K562 (cell line): Measurements from ENCODE around the gene HYOU1. TPM values are rescaled to one million over a fixed set of nuclear protein-coding genes. Genes with fewer than 3 reads are reported as not detected.

ENCODE experiments used
- ATAC-seq: fragments of 200-7000 bp; cut with Tn5 transposase; 3 replicates; pipeline ENCODE4 v1.9.1; 2020; ENCODE audit warnings: moderate library complexity
- BruUV-seq: library from RNA; stranded (reverse); fragments of 400-500 nt; replicated peaks from 2 replicates; lab custom pipeline; 2021; lab: Mats Ljungman, UMichigan
- CTCF ChIA-PET: fragments of 300-600 bp; formaldehyde crosslinking; extraction: SDS; loops from one replicate; lab custom pipeline; 2021; ENCODE audit warnings: low intra/inter-chr PET ratio; lab: Yijun Ruan, JAX
- POLR2A ChIA-PET: fragments of 300-600, 350-650 bp; sonication (Branson Sonifier 250); formaldehyde crosslinking; extraction: SDS; loops from one replicate; lab custom pipeline; 2021; ENCODE audit warnings: antibody characterized with exemption, inconsistent platforms; lab: Yijun Ruan, JAX
- DNase-seq, 4 experiments: peaks; one replicate each; pipeline versions ENCODE4 v3.0.0 to v3.0.0-alpha.2; 2011 to 2018; ENCODE audit warnings: low spot score in 3 of 4, mixed read lengths in 3 of 4; ENCODE audit errors: extremely low read depth in 1 of 4
- FAIRE-seq: peaks from 2 replicates; lab custom pipeline; 2011; peaks lifted over from hg19 to GRCh38; lab: Jason Lieb, UNC
- H2AFZ ChIP-seq: 2 replicates; pipeline ENCODE4 v1.6.0; 2011; ENCODE audit warnings: low read depth, low read length, control low read depth, inconsistent platforms
- H3K27ac ChIP-seq: fragments of 200-600 bp; 3 replicates; pipeline ENCODE4 v1.8.0; 2011; ENCODE audit warnings: low read depth, mild to moderate bottlenecking, control low read depth, inconsistent platforms, low read length, moderate library complexity, mixed read lengths; ENCODE audit errors: extremely low read depth
- H3K27me3 ChIP-seq, 2 experiments: fragments of 300-600 bp in 1 of 2; 2 replicates in 1 of 2; 3 replicates in 1 of 2; pipeline versions ENCODE4 v1.6.0 to v1.8.0; 2011; ENCODE audit warnings: inconsistent platforms in 2 of 2, low read length in 2 of 2, mild to moderate bottlenecking in 1 of 2, mixed read lengths in 1 of 2, moderate library complexity in 1 of 2; ENCODE audit not compliant: control insufficient read depth in 2 of 2, insufficient read depth in 2 of 2
- H3K36me3 ChIP-seq: fragments of 300-600 bp; 3 replicates; pipeline ENCODE4 v1.8.0; 2011; ENCODE audit warnings: mild to moderate bottlenecking, low read length, inconsistent platforms; ENCODE audit not compliant: control insufficient read depth, insufficient read depth
- H3K4me1 ChIP-seq, 2 experiments: fragments of 200-600 bp in 1 of 2; replicated peaks in 1 of 2; 2 replicates in 1 of 2; 3 replicates in 1 of 2; pipeline versions ENCODE4 v1.5.1 to v1.8.0; 2011; ENCODE audit warnings: inconsistent platforms in 2 of 2, low read length in 2 of 2, mild to moderate bottlenecking in 1 of 2, mixed read lengths in 1 of 2, moderate library complexity in 1 of 2; ENCODE audit not compliant: control insufficient read depth in 2 of 2, insufficient read depth in 2 of 2
- H3K4me2 ChIP-seq: 2 replicates; pipeline ENCODE4 v1.6.1; 2011; ENCODE audit warnings: low read length, control low read depth, inconsistent platforms, mixed read lengths; ENCODE audit not compliant: insufficient read depth
- H3K4me3 ChIP-seq: fragments of 200-600 bp; sonication (generic), shearing (Covaris generic); 2 replicates; pipeline ENCODE4 v1.5.1; 2016; ENCODE audit warnings: control low read depth, inconsistent platforms
- H3K79me2 ChIP-seq: fragments of 200-600 bp; 3 replicates; pipeline ENCODE4 v1.8.0; 2011; ENCODE audit warnings: low read length, inconsistent platforms; ENCODE audit not compliant: control insufficient read depth, insufficient read depth
- H3K9ac ChIP-seq, 2 experiments: 2 replicates each; pipeline versions ENCODE4 v1.6.0 to v1.6.1; 2011; ENCODE audit warnings: low read depth in 2 of 2, low read length in 2 of 2, control low read depth in 1 of 2, inconsistent platforms in 1 of 2, mild to moderate bottlenecking in 1 of 2, mixed read lengths in 1 of 2; ENCODE audit not compliant: insufficient read depth in 1 of 2
- H3K9me1 ChIP-seq: one replicate; pipeline ENCODE4 v1.6.0; 2011; ENCODE audit warnings: inconsistent platforms, mild to moderate bottlenecking, low read length, moderate library complexity; ENCODE audit not compliant: control insufficient read depth, insufficient read depth
- H3K9me3 ChIP-seq: replicated peaks from 2 replicates; pipeline ENCODE4 v1.5.1; 2011; ENCODE audit warnings: low read depth, low read length, inconsistent platforms; ENCODE audit not compliant: control insufficient read depth, insufficient read depth
- H4K20me1 ChIP-seq: replicated peaks from 2 replicates; pipeline ENCODE4 v1.6.1; 2011; ENCODE audit warnings: low read length, inconsistent platforms, mixed read lengths; ENCODE audit not compliant: control insufficient read depth, insufficient read depth
- ARID1B ChIP-seq: fragments of 450-650 bp; IDR thresholded peaks from 2 replicates; pipeline ENCODE4 v1.6.1; 2016; ENCODE audit warnings: antibody characterized with exemption, mild to moderate bottlenecking, inconsistent platforms
- CHCHD3 ChIP-seq: fragments of 250-450 bp; sonication (Bioruptor Pico); IDR thresholded peaks from 2 replicates; pipeline ENCODE4 v2.1.2; 2022; ENCODE audit warnings: mild to moderate bottlenecking
- DPF2 ChIP-seq: fragments of 450-650 bp; IDR thresholded peaks from 2 replicates; pipeline ENCODE4 v1.6.1; 2016
- ELF4 ChIP-seq: fragments of 450-650 bp; formaldehyde crosslinking; IDR thresholded peaks from 2 replicates; pipeline ENCODE4 v1.4.0; 2022; ENCODE audit warnings: missing genetic modification characterization
- JUND ChIP-seq, 2 experiments: IDR thresholded peaks; 2 replicates in 1 of 2; 3 replicates in 1 of 2; pipeline ENCODE4 v1.6.1; 2011; ENCODE audit warnings: borderline replicate concordance in 2 of 2, low read depth in 2 of 2, low read length in 2 of 2, improper control_type of control experiment in 1 of 2, missing biosample characterization in 1 of 2, missing genetic modification characterization in 1 of 2, missing genetic modification reagents in 1 of 2
- NFRKB ChIP-seq: fragments of 450-650 bp; IDR thresholded peaks from 2 replicates; pipeline ENCODE4 v1.6.1; 2016; ENCODE audit warnings: low read depth
- NRF1 ChIP-seq, 2 experiments: fragments of 450-650 bp; IDR thresholded peaks in 1 of 2; conservative IDR thresholded peaks in 1 of 2; 2 replicates each; pipeline ENCODE4 v1.6.1; 2014; ENCODE audit warnings: mild to moderate bottlenecking in 2 of 2
- RBM25 ChIP-seq: fragments of 200-400 bp; formaldehyde crosslinking; IDR thresholded peaks from 2 replicates; pipeline ENCODE4 v1.6.1; 2018; ENCODE audit warnings: low read length, low read depth, moderate library complexity; ENCODE audit not compliant: severe bottlenecking
- SMARCC2 ChIP-seq: fragments of 450-650 bp; IDR thresholded peaks from 2 replicates; pipeline ENCODE4 v1.6.1; 2017; ENCODE audit warnings: antibody characterized with exemption, moderate library complexity, mild to moderate bottlenecking, low read depth
- SMARCE1 ChIP-seq: fragments of 450-650 bp; IDR thresholded peaks from 2 replicates; pipeline ENCODE4 v1.7.1; 2016; ENCODE audit warnings: mild to moderate bottlenecking
- SREBF1 ChIP-seq: fragments of 150-350 bp; IDR thresholded peaks from 2 replicates; pipeline ENCODE4 v1.6.1; 2014; ENCODE audit warnings: antibody characterized with exemption, low read depth, low read length, borderline replicate concordance
- STAT5A ChIP-seq: IDR thresholded peaks from 2 replicates; pipeline ENCODE4 v1.6.1; 2012; ENCODE audit warnings: low read length, inconsistent platforms, borderline replicate concordance
- TEAD1 ChIP-seq, 2 experiments: fragments of 450-650 bp in 1 of 2; sonication (generic) in 1 of 2; formaldehyde crosslinking; IDR thresholded peaks; 2 replicates each; pipeline versions ENCODE4 v1.4.0 to v1.8.0; 2020 to 2022; ENCODE audit warnings: mild to moderate bottlenecking in 2 of 2, missing genetic modification reagents in 1 of 2
- TEAD4 ChIP-seq, 2 experiments: sonication (generic) in 1 of 2; formaldehyde crosslinking in 1 of 2; IDR thresholded peaks; 2 replicates each; pipeline versions ENCODE4 v1.6.1 to v1.8.0; 2012 to 2022; ENCODE audit warnings: borderline replicate concordance in 1 of 2, inconsistent platforms in 1 of 2, low read length in 1 of 2, mild to moderate bottlenecking in 1 of 2, missing genetic modification reagents in 1 of 2
- THRAP3 ChIP-seq: fragments of 450-650 bp; IDR thresholded peaks from 2 replicates; pipeline ENCODE4 v1.6.1; 2016; ENCODE audit warnings: mild to moderate bottlenecking, inconsistent platforms, borderline replicate concordance
- ZNF140 ChIP-seq: fragments of 250-450 bp; sonication (Bioruptor Pico); IDR thresholded peaks from 2 replicates; pipeline ENCODE4 v1.8.0; 2021; ENCODE audit warnings: moderate library complexity, mild to moderate bottlenecking, inconsistent platforms
- ZNF764 ChIP-seq: fragments of 250-450 bp; sonication (Bioruptor Pico); IDR thresholded peaks from 2 replicates; pipeline ENCODE4 v1.4.0; 2020; ENCODE audit warnings: low read depth, mild to moderate bottlenecking, moderate library complexity
- WGBS: fragments of 100-300 bp; shearing (Covaris generic); methylation state at CpG from one replicate; pipeline ENCODE4 v1.1.6; 2016; ENCODE audit warnings: low coverage, mixed read lengths; ENCODE audit not compliant: insufficient coverage; ENCODE audit errors: missing lambda C conversion rate; 5-methylcytosine and 5-hydroxymethylcytosine counted together
- in situ Hi-C: fragments of 300-500 bp; cut with MboI; formaldehyde crosslinking; loops from 4 replicates; pipeline ENCODE4 v1.15.0; 2018; ENCODE audit warnings: inconsistent platforms, mixed read lengths
- intact Hi-C: fragments of 100-400 bp; cut with micrococcal nuclease; formaldehyde crosslinking; loops from 2 replicates; pipeline ENCODE4 v1.14.2; 2022
- polyA plus RNA-seq, 8 experiments: library from polyadenylated mRNA; depleted of rRNA in 4 of 8; stranded (reverse) in 5 of 8; unstranded in 3 of 8; fragments of >200 nt; fragmentation: Nextera tagmentation in 2 of 8; fragmentation: Illumina TruSeq in 1 of 8; extraction: Ambion mirVana in 2 of 8; extraction: Trizol in 1 of 8; gene quantifications; 2 replicates each; pipeline versions ENCODE4 v1.2.1 to v1.2.3, GENCODE V29; 2011 to 2014; ENCODE audit warnings: inconsistent platforms in 1 of 8, missing spikeins in 1 of 8
- total RNA-seq, 7 experiments: library from RNA; depleted of rRNA in 6 of 7; stranded (reverse); fragments of >200 nt in 6 of 7; fragmentation: Illumina TruSeq in 2 of 7; extraction: Trizol in 2 of 7; gene quantifications; 2 replicates each; pipeline versions ENCODE4 v1.2.1 to v1.2.3, GENCODE V29; 2011 to 2021; ENCODE audit warnings: low replicate concordance in 1 of 7
- TF ChIP-seq, protein P1 (sequence below): sonication (generic); formaldehyde crosslinking; IDR thresholded peaks from 2 replicates; pipeline ENCODE4 v1.8.0; 2023; ENCODE audit warnings: mild to moderate bottlenecking, missing genetic modification reagents
- TF ChIP-seq, protein P2 (sequence below): fragments of 450-650 bp; IDR thresholded peaks from one replicate; pipeline ENCODE4 v1.6.1; 2018; ENCODE audit warnings: mild to moderate bottlenecking, moderate library complexity; ENCODE audit not compliant: partially characterized antibody
- TF ChIP-seq, protein P3 (sequence below): fragments of 250-450 bp; sonication (Bioruptor Pico); IDR thresholded peaks from 2 replicates; pipeline ENCODE4 v1.8.0; 2021; ENCODE audit warnings: borderline replicate concordance, mild to moderate bottlenecking, moderate library complexity; ENCODE audit not compliant: poor library complexity, severe bottlenecking

HYOU1 gene
- total and polyA plus RNA-seq, 9 of the 15 experiments (the other 6 are each of a cell fraction or from before 2014, with no cell fraction given), result 19.5 to 197 (median 128) TPM

DNA sequence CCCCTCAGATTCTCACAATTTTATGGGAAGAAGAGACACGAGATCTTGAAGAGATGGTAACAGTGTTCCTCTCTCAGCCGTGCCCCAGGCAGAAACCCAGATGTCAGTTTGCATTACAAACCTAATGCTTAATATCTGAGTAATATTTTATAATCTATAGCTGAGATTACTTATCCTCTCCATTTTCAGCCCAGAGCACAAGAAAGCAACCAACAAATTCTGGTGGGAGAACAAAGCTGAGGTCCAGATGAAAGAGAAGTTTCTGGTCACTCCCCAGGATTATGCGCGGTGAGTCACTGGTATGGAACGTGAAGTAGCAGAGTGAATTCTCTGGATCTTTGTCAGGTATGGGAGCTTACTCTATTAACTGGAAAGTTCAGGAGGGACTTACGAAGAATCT, 58.2 kb downstream of the HYOU1 start:
- Histone ChIP-seq H3K9me1 (no peaks in the 10 kb centered on the region), H3K79me2 (peaks cover 30% of the 10 kb centered on the region), H3K27me3 (no peaks in the 10 kb centered on the region), H3K9me3 (no peaks in the 10 kb centered on the region), H2AFZ (peak overlapping the region; percentile 90), H3K4me3 (peak overlapping the region; percentile 83), H4K20me1 (no peaks in the 10 kb centered on the region), H3K9ac (peak overlapping the region; percentile 77 to 91), H3K27ac (peak overlapping the region; percentile 46; the same call in 1 of the 3 replicates), H3K36me3 (peaks cover 38% of the 10 kb centered on the region; the same call in 2 of the 3 replicates), H3K4me2 (peak overlapping the region; percentile 100), H3K4me1 (peaks cover 9 to 13% of the 10 kb centered on the region in 2 experiments; a peak in 4 of 5 replicates)
- in situ Hi-C loops (no loop called here), intact Hi-C loops (loop anchor here (1.0 kb wide), 1 partner anchor 19 kb away; the partner anchor contains the start of genes RPS25 and TRAPPC4)
- POLR2A ChIA-PET, result interaction anchor here (1.5 to 2.3 kb wide), 3 partner anchors 9 to 20 kb away, joined by 4 to 12 read pairs (median 7); partner anchors contain the start of genes RPS25 and TRAPPC4
- CTCF ChIA-PET, result no interaction called here
- peak; percentile 28 to 67 (median 40) for DNase-seq
- FAIRE-seq, result peak; percentile 74
- no TSS peak for BruUV-seq
- peak; percentile 44 for ATAC-seq
- 8% methylated on average over 6 of the region's 6 CpGs for WGBS
- TF ChIP-seq ELF4 (no peak), SMARCC2 (no peak), DPF2 (peak; percentile 72), RBM25 (no peak), ZNF764 (CRISPR knock-in tag) (no peak), CHCHD3 (CRISPR knock-in tag) (no peak), NRF1 (conservative IDR thresholded peaks at IDR 0.05 in 1 of 2, IDR thresholded peaks at IDR 0.05 in 1 of 2) (peak; percentile 52 to 58), ZNF140 (no peak), SMARCE1 (peak; percentile 62; the same call in 1 of the 2 replicates), SREBF1 (no peak), NFRKB (no peak), JUND (IDR thresholded peaks at IDR 0.05; ENCODE audit: borderline replicate concordance, low read depth, low read length) (peak; percentile 91), JUND (tag; IDR thresholded peaks at IDR 0.05; ENCODE audit: borderline replicate concordance, low read depth, low read length) (peak; percentile 91; the same call in 2 of the 3 replicates), TEAD4 (IDR thresholded peaks at IDR 0.05; ENCODE audit: low read length) (peak; percentile 64), TEAD4 (CRISPR knock-in tag; IDR thresholded peaks at IDR 0.05; ENCODE audit: borderline replicate concordance) (no peak), TEAD1 (CRISPR knock-in tag; IDR thresholded peaks at IDR 0.05) (peak; percentile 27 to 48; a peak in 1 of 4 replicates), ARID1B (0 out of 2 replicates have a peak, but pooled peaks have one; percentile 30), THRAP3 (no peak), STAT5A (no peak)
- TF ChIP-seq, protein P1, sequence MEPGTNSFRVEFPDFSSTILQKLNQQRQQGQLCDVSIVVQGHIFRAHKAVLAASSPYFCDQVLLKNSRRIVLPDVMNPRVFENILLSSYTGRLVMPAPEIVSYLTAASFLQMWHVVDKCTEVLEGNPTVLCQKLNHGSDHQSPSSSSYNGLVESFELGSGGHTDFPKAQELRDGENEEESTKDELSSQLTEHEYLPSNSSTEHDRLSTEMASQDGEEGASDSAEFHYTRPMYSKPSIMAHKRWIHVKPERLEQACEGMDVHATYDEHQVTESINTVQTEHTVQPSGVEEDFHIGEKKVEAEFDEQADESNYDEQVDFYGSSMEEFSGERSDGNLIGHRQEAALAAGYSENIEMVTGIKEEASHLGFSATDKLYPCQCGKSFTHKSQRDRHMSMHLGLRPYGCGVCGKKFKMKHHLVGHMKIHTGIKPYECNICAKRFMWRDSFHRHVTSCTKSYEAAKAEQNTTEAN (CRISPR knock-in tag), result no peak
- TF ChIP-seq, protein P2, sequence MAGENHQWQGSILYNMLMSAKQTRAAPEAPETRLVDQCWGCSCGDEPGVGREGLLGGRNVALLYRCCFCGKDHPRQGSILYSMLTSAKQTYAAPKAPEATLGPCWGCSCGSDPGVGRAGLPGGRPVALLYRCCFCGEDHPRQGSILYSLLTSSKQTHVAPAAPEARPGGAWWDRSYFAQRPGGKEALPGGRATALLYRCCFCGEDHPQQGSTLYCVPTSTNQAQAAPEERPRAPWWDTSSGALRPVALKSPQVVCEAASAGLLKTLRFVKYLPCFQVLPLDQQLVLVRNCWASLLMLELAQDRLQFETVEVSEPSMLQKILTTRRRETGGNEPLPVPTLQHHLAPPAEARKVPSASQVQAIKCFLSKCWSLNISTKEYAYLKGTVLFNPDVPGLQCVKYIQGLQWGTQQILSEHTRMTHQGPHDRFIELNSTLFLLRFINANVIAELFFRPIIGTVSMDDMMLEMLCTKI, result no peak
- TF ChIP-seq, protein P3, sequence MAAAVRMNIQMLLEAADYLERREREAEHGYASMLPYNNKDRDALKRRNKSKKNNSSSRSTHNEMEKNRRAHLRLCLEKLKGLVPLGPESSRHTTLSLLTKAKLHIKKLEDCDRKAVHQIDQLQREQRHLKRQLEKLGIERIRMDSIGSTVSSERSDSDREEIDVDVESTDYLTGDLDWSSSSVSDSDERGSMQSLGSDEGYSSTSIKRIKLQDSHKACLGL (CRISPR knock-in tag), result no peak
